Measurements from ENCODE around the gene DRD5. TPM values are rescaled to one million over a fixed set of nuclear protein-coding genes. Genes with fewer than 3 reads are reported as not detected.

DRD5 gene
- polyA plus RNA-seq, 4 donors: 0.60 to 0.75 (median 0.70) TPM; not detected in 1

DNA sequence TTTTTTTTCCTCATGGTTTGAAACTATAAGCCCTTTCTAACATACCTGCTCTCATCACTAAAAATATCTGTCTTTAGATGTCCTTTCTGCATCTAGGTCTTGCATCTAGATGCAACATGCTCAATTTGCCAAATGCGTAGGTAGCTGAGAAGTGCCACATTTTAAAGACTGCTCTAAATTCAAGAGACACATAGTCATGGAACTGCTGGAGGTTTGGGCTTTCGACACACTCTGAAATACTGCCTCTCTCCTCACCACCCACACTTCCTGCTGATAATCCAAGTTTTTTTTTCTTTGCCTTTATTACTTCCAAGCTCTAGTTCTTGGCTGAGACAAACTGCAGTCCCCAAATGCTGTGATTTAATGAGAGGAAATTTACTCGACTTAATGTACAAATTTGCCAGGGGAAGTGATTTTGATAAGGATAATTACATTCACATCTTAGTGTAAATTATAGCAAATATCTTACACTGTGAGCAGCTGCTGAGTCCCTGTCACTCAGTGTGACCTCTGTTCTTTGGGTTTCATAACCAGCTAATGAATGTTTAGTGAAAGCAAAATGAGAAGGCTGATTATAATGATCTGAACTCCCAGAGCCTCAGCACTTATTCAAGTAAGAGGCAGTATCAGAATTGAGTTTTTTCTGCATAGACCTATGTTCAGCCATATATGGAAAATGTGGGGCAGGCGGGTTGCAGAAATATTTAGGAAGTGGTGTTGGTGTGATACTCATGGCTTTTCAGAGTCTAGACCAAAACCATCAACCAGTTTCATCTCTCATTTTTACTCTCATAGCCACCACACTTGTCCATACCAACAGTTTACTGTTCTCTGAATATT is 31.3 kb downstream of the DRD5 start:
- DNase-seq (ENCODE audit: low read depth in 4 of 4, low spot score in 3 of 4): no peak

DNA sequence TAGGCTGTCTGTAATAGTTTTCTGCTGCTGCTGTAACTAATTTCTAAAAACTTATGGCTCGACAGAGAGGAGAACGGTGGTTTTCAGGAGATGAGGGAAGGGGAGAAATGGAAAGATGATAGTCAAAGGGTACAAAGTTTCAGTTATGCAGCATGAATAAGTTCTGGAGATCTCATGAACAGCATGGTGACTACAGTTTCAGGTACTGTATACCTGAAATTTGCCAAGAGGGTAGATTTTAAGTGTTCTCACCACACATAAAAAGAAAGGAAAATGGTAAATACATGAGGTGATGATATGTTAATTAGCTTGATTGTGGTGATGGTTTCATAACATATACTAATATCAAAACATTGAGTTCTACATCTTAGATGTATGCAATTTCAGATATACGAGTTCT is 34.9 kb downstream of the DRD5 start:
- no peak for DNase-seq (ENCODE audit: low read depth in 4 of 4, low spot score in 3 of 4)

DNA sequence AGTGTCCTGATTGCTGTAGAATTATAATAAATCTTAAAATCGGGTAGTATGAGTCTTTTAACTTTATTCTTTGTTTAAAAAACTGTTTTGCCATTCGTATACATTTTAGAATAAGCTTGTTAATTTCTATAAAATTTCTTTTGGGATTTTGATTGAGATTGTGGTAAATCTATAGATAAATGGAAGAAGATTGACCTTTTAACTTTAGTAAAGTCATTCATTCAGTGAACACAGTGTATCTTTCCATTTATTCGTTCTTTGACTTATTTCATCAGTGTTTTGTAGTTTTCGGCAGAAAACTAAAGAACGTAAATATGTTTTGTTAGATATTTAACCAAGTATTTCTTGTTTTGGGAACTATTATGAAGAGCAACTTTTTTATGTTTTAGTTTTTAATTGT is 38.9 kb downstream of the DRD5 start:
- no peak for DNase-seq (ENCODE audit: low read depth in 4 of 4, low spot score in 3 of 4)

DNA sequence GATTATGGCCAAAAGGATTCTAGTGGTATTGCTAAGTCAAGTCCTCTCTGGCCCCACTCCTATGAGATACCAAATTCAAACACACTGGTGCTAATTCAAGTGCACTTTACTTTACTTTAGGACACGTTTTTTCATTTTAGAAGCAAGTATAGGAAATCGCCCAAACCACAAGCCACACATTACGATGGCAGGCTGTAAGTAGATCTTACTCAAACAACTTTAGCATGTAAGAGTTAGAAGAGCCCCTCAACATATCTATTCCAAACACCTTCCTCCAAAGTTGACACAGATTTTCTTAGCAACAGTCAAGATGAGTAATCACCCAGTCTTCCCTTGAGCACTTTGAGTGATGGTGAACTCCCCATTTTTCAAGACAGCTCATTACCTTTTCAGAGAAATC is 43.6 kb downstream of the DRD5 start:
- no peak for DNase-seq (ENCODE audit: low read depth in 4 of 4, low spot score in 3 of 4)

DNA sequence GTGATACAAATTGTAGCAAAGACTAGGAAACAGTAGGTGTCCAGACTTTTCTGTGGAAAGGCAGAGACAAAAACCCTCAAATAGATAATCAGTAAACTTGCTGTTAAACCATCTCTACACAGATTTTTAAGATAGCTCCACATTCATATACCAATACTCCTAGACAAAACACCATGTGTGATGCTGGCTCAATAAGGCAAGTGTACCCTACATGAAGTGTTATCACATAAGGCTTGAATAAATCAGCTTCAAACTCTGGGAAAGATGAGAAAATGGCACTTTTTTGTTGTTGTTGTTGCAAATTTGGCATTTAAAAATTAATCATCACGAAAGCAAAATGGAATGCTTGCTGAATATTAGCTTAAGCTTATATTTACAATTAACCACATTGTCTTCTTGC is 45.1 kb downstream of the DRD5 start:
- no peak for DNase-seq (ENCODE audit: low read depth in 4 of 4, low spot score in 3 of 4)

DNA sequence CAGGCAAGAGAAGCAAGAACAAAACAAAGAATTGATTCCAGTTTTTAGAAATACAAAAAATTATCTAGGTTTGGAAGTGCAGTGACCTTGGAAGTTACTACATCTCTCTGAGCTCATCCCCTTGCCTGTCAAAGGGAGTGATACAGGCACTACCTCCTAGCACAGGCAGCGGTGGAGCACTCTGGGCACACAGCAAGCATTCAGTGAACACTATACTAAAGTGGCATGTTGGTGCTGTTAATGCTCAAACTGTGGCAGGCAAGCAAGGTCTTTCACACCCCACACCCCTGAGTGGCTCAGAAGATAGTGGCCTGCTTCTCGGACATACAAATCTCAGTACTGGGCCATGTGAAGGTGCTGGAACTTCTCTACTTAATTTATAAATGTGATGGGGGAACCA is 51.2 kb downstream of the DRD5 start:
- no peak for DNase-seq (ENCODE audit: low read depth in 4 of 4, low spot score in 3 of 4)

DNA sequence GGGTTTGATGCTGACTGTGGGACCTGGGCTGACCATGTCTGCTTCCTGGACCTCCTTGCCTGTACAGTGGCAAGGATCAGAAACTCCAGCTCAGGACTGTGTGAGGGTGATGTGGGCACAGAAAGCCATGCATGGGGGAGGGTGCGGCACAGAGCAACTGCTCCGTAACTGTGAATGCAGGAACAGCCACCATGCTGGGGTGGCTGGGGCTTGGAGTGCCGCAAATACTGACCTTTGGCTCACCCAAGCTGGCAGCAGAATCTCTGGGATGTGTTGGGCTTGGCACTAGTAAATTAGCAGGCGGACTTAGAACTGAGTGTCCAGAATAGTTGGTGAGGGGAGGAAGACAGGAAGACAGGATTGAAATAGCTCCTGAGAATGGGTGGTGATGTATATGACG is 52.0 kb downstream of the DRD5 start:
- no peak for DNase-seq (ENCODE audit: low read depth in 4 of 4, low spot score in 3 of 4)

Other genes starting within 250 kb of the DRD5 start
- gene SLC2A9, start 239.9 kb downstream of the DRD5 start, polyA plus RNA-seq (ENCODE audit: insufficient read length in 4 of 4): 10 to 100 TPM in 2 of 4 donors, 1 to 10 TPM in 2; 4.8 to 11.1 (median 10.1) TPM

Measured in left renal pelvis (tissue), 4 donors.